ENCODE data around the gene DISC1.
"Not testable (repeated sequence)": the region's sequence is repeated elsewhere in the genome, so short reads cannot be mapped to it uniquely, and the experiment has no call there.

Gene DISC1

GRCh38 chr1:231943084-231943483, 316.5 kb downstream of the DISC1 start:
- DNase-seq (ENCODE audit: low read depth in 1 of 2, low spot score in 1 of 2): no peak

DNA sequence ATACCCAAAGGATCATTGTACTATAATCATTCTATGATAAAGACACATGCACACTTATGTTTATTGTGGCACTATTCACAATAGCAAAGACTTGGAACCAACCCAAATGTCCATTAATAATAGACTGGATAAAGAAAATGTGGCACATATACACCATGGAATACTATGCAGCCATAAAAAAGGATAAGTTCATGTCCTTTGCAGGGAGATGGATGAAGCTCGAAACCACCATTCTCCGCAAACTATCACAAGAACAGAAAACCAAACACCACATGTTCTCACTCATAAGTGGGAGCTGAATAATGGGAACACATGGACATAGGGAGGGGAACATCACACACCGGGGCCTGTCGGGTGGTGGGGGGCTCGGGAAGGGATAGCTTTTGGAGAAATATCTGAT, 321.5 kb downstream of the DISC1 start:
- DNase-seq (ENCODE audit: low read depth in 1 of 2, low spot score in 1 of 2): not testable (repeated sequence)

GRCh38 chr1:231949277-231950091, 322.9 kb downstream of the DISC1 start:
- DNase-seq (ENCODE audit: low read depth in 1 of 2, low spot score in 1 of 2): no peak

- DNase-seq (ENCODE audit: low read depth in 1 of 2, low spot score in 1 of 2): no peak
Observed at GRCh38 chr1:231950331-231951128, 323.9 kb downstream of the DISC1 start.

GRCh38 chr1:231951374-231951773, 324.8 kb downstream of the DISC1 start:
- no peak for DNase-seq (ENCODE audit: low read depth in 1 of 2, low spot score in 1 of 2)

DNA sequence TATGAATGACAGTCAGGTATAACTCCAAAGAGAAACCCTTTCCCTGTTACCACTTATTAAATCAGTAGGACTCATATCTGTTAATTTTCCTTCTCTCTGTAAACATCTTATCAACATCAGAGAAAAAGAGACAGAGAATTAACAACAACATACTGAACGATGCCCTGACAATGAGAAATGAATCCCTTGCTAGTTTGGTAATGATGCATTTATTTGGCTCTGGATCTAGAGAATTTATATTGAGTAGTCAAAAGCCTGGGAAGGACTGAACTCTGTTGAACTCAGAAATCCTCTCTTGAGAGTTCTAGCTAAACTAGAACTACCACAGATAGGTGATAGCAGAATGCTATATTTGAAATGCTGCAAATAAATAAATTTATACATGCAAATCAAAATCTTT, 325.6 kb downstream of the DISC1 start:
- no peak for DNase-seq (ENCODE audit: low read depth in 1 of 2, low spot score in 1 of 2)

- no peak for DNase-seq (ENCODE audit: low read depth in 1 of 2, low spot score in 1 of 2)
Observed at GRCh38 chr1:231953660-231954059, 327.1 kb downstream of the DISC1 start.

DNA sequence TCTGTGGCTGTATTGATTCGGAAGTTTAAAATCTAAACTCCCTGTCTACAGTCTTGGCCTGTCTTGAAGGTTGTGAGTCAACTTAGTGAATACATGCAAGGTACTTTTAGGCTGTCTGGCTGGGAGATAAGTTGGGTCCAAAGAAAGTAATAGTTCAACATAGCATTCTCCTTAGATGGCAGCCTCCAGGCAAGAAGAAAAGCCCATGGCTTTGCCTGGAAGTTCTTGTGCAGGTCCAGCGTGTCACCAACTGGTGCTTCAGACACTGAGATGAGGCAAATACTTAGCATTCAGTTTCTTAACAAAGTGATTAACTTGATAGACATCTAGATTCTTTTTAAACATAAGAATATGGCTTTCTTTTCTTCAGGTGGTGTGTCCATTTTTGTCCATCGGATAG, 328.2 kb downstream of the DISC1 start:
- no peak for DNase-seq (ENCODE audit: low read depth in 1 of 2, low spot score in 1 of 2)

DNA sequence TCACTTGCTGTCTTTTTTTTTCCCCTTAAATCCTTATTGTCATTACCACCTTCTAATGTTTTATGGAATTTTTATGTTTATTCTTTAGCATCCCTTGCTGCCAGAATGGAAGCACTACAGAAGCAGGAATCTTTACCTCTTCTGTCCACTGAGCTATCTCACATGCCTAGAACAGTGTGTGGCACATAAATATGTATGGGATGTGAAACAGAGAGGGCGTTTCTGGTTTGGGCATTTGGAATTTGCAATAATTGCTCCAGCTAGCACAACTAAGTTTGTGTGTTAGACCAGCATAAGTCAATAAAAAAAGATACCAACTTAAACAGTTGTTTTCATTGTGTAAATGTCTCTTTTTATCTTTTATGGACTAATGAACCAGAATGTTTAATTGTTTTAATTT, 330.8 kb downstream of the DISC1 start:
- DNase-seq (ENCODE audit: low read depth in 1 of 2, low spot score in 1 of 2): no peak

DNA sequence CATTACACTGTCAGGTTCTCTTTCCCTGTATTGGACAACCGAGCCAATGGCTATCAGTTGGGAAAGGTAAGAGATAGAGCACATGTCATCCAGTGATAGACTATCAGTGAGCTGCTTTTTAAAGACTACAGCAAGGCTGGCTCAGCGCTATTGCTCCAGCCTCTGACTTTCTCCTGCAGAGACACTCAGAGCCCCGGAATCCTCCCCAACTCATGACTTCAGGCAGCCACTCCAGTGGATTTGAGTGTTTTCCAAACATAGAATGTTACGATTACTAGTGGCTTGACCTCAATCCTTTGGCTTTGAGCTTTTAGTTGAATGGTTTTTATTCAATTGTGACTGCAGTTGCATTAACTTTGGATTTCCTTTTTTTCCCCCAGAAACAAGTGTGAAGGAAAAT, 331.9 kb downstream of the DISC1 start:
- no peak for DNase-seq (ENCODE audit: low read depth in 1 of 2, low spot score in 1 of 2)

DNA sequence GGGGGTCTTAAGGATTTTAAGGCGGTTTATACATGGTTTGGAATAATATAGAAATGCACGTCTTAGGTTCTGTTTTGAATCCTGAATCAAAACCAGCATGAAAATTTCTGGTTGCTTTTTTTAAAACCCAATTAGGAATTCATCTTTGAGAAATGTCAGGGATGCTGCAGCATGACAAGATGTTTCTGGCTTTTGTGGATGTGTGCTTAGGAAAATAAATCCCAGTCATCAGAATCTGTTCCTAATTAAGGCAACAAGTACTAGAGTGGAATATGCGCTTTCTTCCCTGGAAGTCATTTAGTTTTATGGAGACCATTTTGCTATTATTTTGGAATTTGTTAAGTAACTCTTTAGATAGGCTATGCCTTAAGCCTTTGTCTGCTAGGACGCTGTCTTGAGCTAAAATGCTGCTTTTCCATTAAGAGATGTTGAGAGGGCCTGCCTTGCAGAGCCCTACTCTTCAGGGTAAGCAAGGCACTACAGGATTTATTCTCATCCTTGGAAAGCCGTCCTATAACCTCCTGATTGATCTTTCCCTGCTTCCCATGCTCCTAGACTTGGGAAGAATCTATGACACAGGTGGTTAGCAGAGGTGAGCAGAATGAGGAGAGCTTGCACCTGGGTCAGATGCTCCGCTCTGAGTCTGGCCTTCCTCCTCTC, 332.8 kb downstream of the DISC1 start:
- no peak for DNase-seq (ENCODE audit: low read depth in 1 of 2, low spot score in 1 of 2)

DNA sequence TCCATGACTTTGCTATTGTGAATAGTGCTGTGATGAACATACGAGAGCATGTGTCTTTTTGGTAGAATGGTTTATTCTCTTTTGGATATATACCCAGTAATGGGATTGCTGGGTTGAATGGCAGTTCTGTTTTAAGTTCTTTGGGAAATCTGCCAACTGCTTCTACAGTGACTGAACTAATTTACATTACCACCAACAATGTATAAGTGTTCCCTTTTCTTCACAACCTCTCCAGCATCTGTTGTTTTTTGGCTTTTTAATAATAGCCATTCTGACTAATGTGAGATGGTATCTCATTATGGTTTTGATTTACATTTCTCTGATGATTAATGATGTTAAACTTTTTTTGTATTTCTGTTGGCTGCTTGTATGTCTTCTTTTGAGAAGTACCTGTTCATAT, 335.2 kb downstream of the DISC1 start:
- not testable (repeated sequence) for DNase-seq (ENCODE audit: low read depth in 1 of 2, low spot score in 1 of 2)

GRCh38 chr1:231962636-231963035, 336.0 kb downstream of the DISC1 start:
- DNase-seq (ENCODE audit: low read depth in 1 of 2, low spot score in 1 of 2): no peak

GRCh38 chr1:231964241-231964640, 337.7 kb downstream of the DISC1 start:
- DNase-seq (ENCODE audit: low read depth in 1 of 2, low spot score in 1 of 2): no peak

- DNase-seq (ENCODE audit: low read depth in 1 of 2, low spot score in 1 of 2): no peak
Observed at GRCh38 chr1:231964961-231965360, 338.4 kb downstream of the DISC1 start.

DNA sequence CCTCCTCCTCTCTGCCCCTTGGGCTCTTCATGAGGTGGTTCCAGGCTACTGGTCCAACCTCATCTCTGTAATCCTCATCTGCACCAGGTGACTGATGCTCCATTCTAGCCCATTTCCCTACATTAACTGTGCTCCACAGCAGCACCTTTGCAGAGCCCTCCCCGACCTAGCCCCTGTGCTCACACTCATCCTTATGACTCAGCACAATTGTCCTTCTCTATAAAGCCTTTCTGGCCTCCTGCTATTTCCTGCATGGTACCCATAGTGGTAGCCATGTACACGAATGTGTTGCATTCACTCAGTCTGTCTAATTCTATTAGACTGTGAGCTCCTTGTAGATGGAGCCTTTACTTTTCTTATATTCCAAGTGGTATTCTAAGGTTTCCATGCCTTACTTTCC, 339.0 kb downstream of the DISC1 start:
- DNase-seq (ENCODE audit: low read depth in 1 of 2, low spot score in 1 of 2): no peak

DNA sequence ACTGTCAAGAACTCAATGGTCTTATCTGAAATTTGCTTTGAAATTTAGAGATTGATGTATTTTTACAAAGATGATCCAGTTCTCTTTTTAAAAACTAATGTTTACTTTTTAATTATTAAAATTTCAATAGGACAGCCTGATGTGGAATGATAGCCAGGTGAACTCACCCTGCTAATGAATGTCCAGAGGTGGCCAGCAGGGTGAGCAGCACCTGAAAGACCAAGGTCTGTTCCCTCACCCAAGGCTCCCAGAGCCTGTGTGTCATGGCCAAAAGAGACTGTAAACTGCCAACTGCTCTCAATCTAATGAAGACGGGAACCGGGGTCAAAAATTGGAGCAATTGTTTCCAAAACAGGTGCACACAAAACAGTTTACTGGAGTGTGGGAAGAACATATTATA, 340.4 kb downstream of the DISC1 start:
- no peak for DNase-seq (ENCODE audit: low read depth in 1 of 2, low spot score in 1 of 2)

GRCh38 chr1:231969076-231969475, 342.5 kb downstream of the DISC1 start:
- no peak for DNase-seq (ENCODE audit: low read depth in 1 of 2, low spot score in 1 of 2)

- DNase-seq (ENCODE audit: low read depth in 1 of 2, low spot score in 1 of 2): not testable (repeated sequence)
Observed at GRCh38 chr1:231969761-231970160, 343.2 kb downstream of the DISC1 start.

DNA sequence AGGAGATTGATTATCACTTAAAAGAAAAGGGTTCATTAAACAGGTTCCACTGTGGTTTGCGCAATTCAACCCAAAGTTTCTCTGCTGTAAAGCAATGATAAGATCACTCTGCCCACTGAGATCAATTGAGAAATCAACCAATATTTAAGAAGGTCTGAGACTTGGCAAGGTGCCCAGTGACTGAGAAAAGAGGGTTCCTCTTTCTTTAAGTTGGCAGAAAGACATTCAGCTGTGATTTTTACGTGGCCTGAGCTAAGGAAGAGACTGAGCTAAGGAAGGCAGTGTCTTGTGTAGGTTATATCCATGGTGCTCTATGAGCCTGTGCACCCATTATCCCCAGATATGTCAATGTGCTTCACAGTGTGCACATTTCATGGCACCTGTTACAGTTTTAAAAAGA, 344.1 kb downstream of the DISC1 start:
- DNase-seq (ENCODE audit: low read depth in 1 of 2, low spot score in 1 of 2): no peak

GRCh38 chr1:231971397-231972110, 345.0 kb downstream of the DISC1 start:
- DNase-seq (ENCODE audit: low read depth in 1 of 2, low spot score in 1 of 2): no peak

Data from activated T-helper 1 cell treated with anti-CD3 and anti-CD28 coated beads, Interleukin-2, amount 50 U/mL, for 16 hours (primary cell).